ENCODE data around the gene PTPN1.

The PTPN1 gene

DNA sequence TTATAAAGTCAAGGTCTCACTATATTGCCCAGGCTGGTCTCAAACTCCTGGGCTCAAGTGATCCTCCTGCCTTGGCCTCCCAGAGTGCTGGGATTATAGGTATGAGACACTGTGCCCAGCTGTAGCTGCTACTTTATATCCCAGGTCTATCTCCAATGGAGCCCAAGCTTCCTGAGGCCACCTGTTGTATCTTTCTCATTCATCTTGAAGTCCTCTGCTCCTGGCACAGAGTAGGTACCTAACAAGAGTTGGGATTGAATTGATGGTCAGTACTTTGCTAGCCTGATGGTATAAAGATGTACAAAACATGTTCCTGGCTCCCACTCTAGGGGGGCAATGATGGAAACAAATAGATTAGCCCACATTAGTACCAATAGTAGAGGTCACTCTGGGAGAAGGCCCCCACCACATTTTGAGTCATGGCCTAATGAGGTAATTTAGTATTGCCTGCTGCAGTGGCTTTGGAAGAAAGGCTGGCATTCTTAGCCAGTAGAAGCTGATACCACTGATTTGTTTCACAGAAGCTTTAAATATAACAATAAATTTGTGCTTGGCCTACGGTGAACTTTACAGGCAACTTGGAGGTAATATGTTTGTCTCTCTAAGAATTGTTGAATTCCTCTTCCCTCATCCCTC, 5.4 kb downstream of the PTPN1 start:
- Histone ChIP-seq H3K27me3 (ENCODE audit: control insufficient read depth, insufficient read depth, low read length) (no peaks in the 10 kb centered on the region), H3K4me1 (ENCODE audit: control insufficient read depth, insufficient read depth, low read length) (peaks cover 20% of the 10 kb centered on the region; the same call in 1 of the 2 replicates), H3K9me3 (ENCODE audit: control insufficient read depth, insufficient read depth, low read depth, low read length) (no peaks in the 10 kb centered on the region), H3K9ac (ENCODE audit: low read length) (no peak overlapping the region), H3K4me3 (ENCODE audit: low read depth, low read length) (no peak overlapping the region), H3K27ac (ENCODE audit: low read depth, low read length) (no peak overlapping the region), H3K36me3 (ENCODE audit: control insufficient read depth, insufficient read depth, low read length) (no peaks in the 10 kb centered on the region)

DNA sequence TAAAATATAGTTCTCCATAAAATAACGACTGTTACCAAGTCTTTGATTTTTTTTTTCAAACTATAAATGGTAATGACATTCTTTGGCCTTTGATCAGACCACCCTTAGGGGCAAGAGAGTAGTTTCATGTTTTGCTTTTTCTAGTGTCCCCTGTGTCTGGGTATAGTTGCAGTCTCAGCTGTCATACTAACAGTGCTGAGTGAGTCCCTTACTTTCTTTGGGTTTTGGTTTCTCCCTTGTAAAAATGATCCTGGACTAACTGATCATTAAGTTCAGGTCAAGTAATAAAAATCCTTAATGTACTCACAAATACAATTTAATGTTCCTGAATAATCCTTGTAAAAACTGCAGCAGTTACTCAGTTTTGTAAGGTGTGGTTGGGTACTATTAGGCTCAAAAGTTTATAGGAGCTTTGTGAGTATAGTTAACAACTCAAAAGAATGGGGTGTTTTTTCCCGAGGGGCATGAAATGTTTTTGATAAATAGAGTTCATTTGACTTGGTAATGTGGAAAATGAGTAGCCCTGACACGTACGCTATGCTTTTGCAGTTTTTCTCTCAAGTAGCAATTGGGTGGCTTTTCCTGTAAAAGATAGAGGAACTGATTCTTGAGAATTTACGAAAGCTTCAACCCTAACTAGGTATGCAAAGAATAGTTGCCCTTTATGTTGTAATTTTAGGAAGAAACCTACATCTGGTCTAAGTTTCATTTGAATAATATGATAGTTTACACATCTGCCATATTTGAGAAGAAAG, 6.2 kb downstream of the PTPN1 start:
- H3K36me3 ChIP-seq (ENCODE audit: control insufficient read depth, insufficient read depth, low read length), result no peaks in the 10 kb centered on the region
- no peaks in the 10 kb centered on the region for H3K9me3 ChIP-seq (ENCODE audit: control insufficient read depth, insufficient read depth, low read depth, low read length)
- no peak overlapping the region for H3K27ac ChIP-seq (ENCODE audit: low read depth, low read length)
- H3K4me1 ChIP-seq (ENCODE audit: control insufficient read depth, insufficient read depth, low read length), result peaks cover 16% of the 10 kb centered on the region; the same call in 1 of the 2 replicates
- H3K27me3 ChIP-seq (ENCODE audit: control insufficient read depth, insufficient read depth, low read length), result no peaks in the 10 kb centered on the region
- H3K9ac ChIP-seq (ENCODE audit: low read length), result no peak overlapping the region
- H3K4me3 ChIP-seq (ENCODE audit: low read depth, low read length), result no peak overlapping the region

DNA sequence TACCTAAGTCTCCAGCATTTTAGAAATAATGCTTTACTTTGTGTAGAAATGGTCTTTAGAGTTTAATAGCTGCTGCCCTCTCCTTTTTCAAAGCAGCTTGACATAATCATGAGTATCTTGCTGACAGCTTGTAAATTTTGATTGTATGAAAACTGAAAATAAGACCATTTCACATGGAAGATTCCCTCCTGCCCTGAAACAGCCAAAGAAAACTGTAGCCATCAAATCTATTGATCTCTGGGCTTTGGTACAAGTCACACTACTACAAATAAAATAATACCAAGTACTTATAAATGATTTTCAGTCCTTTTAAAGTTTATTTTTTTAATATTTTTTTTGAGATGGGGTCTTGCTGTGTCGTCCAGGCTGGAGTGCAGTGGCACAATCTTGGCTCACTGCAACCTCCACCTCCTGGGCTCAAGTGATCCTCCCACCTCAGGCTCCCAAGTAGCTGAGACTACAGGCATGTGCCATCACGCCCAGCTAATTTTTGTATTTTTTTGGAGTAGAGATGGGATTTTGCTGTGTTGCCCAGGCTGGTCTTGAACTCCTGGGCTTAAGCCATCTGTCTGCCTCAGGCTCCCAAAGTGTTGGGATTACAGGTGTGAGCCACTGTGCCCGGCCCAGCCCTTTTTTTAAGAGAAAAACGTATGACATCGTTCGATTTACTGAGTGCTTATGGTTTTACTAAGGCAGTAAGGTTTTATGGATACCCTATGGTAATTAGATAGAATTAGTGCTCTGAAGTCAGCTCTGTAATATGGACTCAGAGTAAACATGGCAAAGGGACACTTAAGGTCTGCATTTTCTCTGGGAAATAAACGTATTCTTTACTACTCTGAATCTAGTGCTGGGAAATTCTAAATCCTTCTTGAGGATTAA, 7.0 kb downstream of the PTPN1 start:
- H3K9me3 ChIP-seq (ENCODE audit: control insufficient read depth, insufficient read depth, low read depth, low read length), result no peaks in the 10 kb centered on the region
- no peaks in the 10 kb centered on the region for H3K36me3 ChIP-seq (ENCODE audit: control insufficient read depth, insufficient read depth, low read length)
- H3K27me3 ChIP-seq (ENCODE audit: control insufficient read depth, insufficient read depth, low read length), result no peaks in the 10 kb centered on the region
- H3K4me3 ChIP-seq (ENCODE audit: low read depth, low read length), result no peak overlapping the region
- H3K4me1 ChIP-seq (ENCODE audit: control insufficient read depth, insufficient read depth, low read length), result peaks cover 10% of the 10 kb centered on the region; the same call in 1 of the 2 replicates
- H3K27ac ChIP-seq (ENCODE audit: low read depth, low read length), result no peak overlapping the region
- H3K9ac ChIP-seq (ENCODE audit: low read length), result no peak overlapping the region

DNA sequence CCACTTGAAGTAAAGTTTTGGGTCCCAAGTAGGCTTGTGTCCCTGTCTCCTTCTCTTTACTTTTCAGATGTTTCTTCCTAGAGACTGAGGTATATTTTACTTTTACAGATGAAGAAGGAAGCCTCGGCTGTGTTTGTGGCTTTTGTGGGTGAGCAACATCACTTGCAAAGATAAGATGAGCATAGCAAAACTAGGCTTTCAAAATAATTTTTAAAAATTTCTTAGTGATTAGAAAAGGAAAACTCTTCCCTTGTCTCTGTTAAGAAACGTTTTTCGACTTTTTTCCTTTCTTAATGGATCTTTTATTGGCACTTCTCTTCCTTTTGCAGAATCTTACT, 7.6 kb downstream of the PTPN1 start:
- Histone ChIP-seq H3K4me3 (ENCODE audit: low read depth, low read length) (no peak overlapping the region), H3K9ac (ENCODE audit: low read length) (no peak overlapping the region), H3K36me3 (ENCODE audit: control insufficient read depth, insufficient read depth, low read length) (no peaks in the 10 kb centered on the region), H3K9me3 (ENCODE audit: control insufficient read depth, insufficient read depth, low read depth, low read length) (no peaks in the 10 kb centered on the region), H3K27me3 (ENCODE audit: control insufficient read depth, insufficient read depth, low read length) (no peaks in the 10 kb centered on the region), H3K27ac (ENCODE audit: low read depth, low read length) (no peak overlapping the region), H3K4me1 (ENCODE audit: control insufficient read depth, insufficient read depth, low read length) (peaks cover 4% of the 10 kb centered on the region; the same call in 1 of the 2 replicates)

DNA sequence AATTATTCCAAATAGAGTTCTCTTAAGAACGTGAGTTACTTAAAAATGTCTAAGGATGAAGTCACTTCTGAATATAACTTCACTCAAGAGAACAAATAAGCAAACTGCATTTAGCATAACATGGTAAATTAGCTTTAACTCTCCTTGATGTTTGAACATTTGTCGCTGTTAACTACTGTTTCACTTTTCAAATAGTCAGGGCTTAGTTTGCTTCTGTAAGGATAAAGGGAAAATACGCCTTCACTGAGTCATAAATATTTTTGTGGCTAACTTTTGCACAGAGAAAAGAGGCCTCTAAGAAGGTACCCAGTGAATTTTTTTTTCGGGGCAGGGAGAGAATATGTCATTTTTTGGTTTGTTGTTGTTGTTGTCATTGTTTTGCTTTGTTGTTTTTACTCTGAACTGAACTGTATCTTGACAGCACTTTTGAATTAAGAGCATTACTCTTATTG, 8.1 kb downstream of the PTPN1 start:
- peaks cover 7% of the 10 kb centered on the region; the same call in 1 of the 2 replicates for H3K4me1 ChIP-seq (ENCODE audit: control insufficient read depth, insufficient read depth, low read length)
- H3K27me3 ChIP-seq (ENCODE audit: control insufficient read depth, insufficient read depth, low read length), result no peaks in the 10 kb centered on the region
- H3K9me3 ChIP-seq (ENCODE audit: control insufficient read depth, insufficient read depth, low read depth, low read length), result no peaks in the 10 kb centered on the region
- H3K9ac ChIP-seq (ENCODE audit: low read length), result no peak overlapping the region
- no peak overlapping the region for H3K4me3 ChIP-seq (ENCODE audit: low read depth, low read length)
- no peak overlapping the region for H3K27ac ChIP-seq (ENCODE audit: low read depth, low read length)
- no peaks in the 10 kb centered on the region for H3K36me3 ChIP-seq (ENCODE audit: control insufficient read depth, insufficient read depth, low read length)

DNA sequence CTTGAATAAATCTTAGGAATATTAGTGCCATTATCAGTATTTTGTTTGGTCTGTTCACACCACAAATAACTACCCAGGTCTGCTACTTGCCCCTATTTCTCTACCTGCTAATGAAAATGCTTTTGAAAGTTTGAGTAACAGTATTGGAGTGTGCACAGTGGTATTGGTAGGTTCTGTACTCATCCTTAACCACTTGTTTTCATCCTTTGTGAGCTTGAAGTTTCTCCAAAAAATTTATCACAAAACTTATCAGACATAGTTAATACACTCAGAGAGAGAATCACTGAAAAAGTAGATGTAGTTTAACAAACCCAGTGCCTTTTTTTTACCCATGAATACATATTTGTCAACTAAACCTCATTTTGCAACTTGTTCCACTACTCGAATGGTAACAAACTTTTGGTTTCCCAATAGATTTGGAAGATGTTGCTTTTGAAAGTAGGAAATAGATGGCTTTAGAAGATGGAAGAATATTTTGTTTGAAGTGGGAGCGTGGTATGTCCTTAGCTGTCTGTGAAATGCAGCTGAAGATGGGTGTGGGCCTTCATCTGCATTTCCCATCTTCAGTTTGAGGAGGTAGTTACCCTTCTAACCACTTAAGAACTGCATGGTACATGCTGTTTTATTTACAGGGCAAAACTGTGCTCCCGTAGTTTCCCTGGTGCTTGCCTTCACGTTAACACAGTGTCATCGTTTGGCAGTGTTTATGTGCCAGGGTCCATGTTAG, 9.0 kb downstream of the PTPN1 start:
- Histone ChIP-seq H3K36me3 (ENCODE audit: control insufficient read depth, insufficient read depth, low read length) (no peaks in the 10 kb centered on the region), H3K27me3 (ENCODE audit: control insufficient read depth, insufficient read depth, low read length) (no peaks in the 10 kb centered on the region), H3K4me3 (ENCODE audit: low read depth, low read length) (no peak overlapping the region), H3K27ac (ENCODE audit: low read depth, low read length) (no peak overlapping the region), H3K9me3 (ENCODE audit: control insufficient read depth, insufficient read depth, low read depth, low read length) (no peaks in the 10 kb centered on the region), H3K9ac (ENCODE audit: low read length) (no peak overlapping the region), H3K4me1 (ENCODE audit: control insufficient read depth, insufficient read depth, low read length) (peaks cover 8% of the 10 kb centered on the region; the same call in 1 of the 2 replicates)

DNA sequence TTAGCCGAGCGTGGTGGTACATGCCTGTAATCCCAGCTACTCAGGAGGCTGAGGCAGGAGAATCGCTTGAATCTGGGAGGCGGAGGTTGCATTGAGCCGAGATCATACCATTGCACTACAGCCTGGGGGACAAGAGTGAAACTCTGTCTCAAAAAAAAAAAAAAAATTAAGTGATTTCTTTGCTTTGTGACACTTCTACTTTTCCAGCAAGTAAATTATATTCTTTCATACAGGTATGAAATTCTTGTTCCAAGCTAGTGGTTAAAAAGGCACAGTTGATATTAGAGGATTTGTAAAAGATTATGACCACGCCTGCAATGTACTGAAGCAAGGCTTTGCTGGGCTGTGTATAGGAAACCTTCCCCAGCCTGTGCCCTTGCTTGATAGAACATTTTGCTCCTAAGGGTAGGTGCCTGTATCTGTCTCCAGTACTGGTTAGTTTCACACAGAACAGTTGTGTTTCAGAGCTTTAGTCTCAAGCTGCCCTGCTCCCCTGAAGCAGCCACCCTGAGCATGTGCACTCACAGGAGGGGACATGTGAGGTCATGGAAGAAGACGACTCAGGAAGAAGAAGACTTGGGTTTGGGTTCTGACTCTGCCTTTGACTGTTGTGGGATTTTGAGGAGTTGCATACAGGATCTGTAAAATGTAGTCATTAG, 10.2 kb downstream of the PTPN1 start:
- Histone ChIP-seq H3K27me3 (ENCODE audit: control insufficient read depth, insufficient read depth, low read length) (no peaks in the 10 kb centered on the region), H3K9me3 (ENCODE audit: control insufficient read depth, insufficient read depth, low read depth, low read length) (no peaks in the 10 kb centered on the region), H3K4me1 (ENCODE audit: control insufficient read depth, insufficient read depth, low read length) (peaks cover 8% of the 10 kb centered on the region; the same call in 1 of the 2 replicates), H3K4me3 (ENCODE audit: low read depth, low read length) (no peak overlapping the region), H3K27ac (ENCODE audit: low read depth, low read length) (no peak overlapping the region), H3K9ac (ENCODE audit: low read length) (no peak overlapping the region), H3K36me3 (ENCODE audit: control insufficient read depth, insufficient read depth, low read length) (no peaks in the 10 kb centered on the region)

DNA sequence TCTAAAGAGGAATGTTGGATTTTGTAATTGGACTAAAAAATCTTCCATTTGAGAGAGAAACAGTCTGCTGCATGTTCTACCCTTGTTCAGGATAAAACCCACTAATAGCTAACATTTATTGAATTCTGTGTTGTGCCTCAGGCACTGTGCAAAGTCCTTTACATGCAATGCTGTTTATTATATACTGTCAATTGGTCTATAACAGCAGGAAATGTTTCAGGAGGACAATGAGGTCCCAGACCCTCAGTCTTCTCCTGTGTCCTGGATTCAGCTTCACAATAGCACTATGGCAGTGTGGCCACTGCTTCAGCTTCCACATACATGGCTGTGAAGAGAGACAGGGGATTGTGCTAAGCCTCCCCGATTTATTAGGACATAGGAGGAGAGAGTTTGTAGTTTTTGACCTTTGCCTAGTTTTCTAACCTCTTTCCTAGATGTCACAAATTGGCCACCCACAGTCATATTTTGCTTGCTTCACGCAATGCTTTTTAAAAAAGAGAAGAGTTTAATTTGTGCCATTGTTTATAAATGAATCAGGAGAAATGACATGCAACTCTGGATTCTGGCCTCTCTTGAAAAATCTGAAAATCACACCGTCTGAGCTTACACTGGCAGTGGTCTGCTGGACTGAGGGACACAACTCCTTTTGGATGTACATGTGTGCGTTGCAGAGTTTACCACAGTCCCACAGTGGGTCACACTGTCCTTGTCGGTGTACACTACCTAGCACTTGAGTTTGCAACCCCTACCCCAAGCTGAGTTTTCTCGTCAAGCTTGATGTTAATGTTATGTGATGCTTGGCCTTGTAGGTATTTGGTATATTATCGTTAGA, 11.3 kb downstream of the PTPN1 start:
- H3K27ac ChIP-seq (ENCODE audit: low read depth, low read length), result no peak overlapping the region
- peaks cover 11% of the 10 kb centered on the region for H3K4me1 ChIP-seq (ENCODE audit: control insufficient read depth, insufficient read depth, low read length)
- H3K4me3 ChIP-seq (ENCODE audit: low read depth, low read length), result no peak overlapping the region
- H3K9me3 ChIP-seq (ENCODE audit: control insufficient read depth, insufficient read depth, low read depth, low read length), result no peaks in the 10 kb centered on the region
- H3K27me3 ChIP-seq (ENCODE audit: control insufficient read depth, insufficient read depth, low read length), result no peaks in the 10 kb centered on the region
- H3K36me3 ChIP-seq (ENCODE audit: control insufficient read depth, insufficient read depth, low read length), result no peaks in the 10 kb centered on the region
- H3K9ac ChIP-seq (ENCODE audit: low read length), result no peak overlapping the region

DNA sequence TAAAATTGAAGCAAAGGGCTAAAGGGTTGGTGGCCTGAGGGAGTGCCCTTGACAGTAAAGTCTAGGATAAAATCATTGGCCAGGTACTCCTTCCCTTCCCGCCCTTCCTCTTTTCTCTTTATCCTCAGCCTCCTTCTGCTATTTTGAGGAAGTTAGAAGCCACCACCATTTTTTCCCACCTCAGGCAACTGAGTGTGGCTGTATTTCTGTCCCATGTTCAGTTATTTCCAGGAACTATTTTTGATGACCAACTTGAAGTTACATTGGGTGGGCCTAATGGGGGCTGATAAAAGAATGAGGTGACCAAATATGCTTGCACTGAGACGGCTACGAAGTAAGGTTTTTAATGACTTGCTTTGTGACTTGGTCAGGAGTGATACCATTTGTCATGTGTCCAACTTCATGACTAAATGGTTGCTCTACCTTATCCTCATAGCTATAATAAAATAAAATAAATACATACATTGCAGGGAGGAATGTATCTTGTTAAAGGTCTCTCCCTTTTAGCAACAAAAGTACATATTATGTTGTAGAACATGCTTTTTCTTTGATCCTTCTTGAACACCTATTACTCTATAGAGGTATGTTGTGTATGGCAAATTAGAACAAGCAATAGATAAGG, 12.0 kb downstream of the PTPN1 start:
- Histone ChIP-seq H3K9ac (ENCODE audit: low read length) (no peak overlapping the region), H3K4me3 (ENCODE audit: low read depth, low read length) (no peak overlapping the region), H3K9me3 (ENCODE audit: control insufficient read depth, insufficient read depth, low read depth, low read length) (no peaks in the 10 kb centered on the region), H3K36me3 (ENCODE audit: control insufficient read depth, insufficient read depth, low read length) (no peaks in the 10 kb centered on the region), H3K27ac (ENCODE audit: low read depth, low read length) (no peak overlapping the region), H3K4me1 (ENCODE audit: control insufficient read depth, insufficient read depth, low read length) (peaks cover 14% of the 10 kb centered on the region), H3K27me3 (ENCODE audit: control insufficient read depth, insufficient read depth, low read length) (no peaks in the 10 kb centered on the region)

Data from HUES6 (cell line).